Gastrocnemius medialis (tissue), 4 donors: ENCODE measurements around the gene NCK2.

Experiments
- POLR2A ChIP-seq, 2 donors: fragments of 450-650 bp; IDR thresholded peaks; one replicate each; pipeline ENCODE4 v1.6.1; 2017; ENCODE audit warnings: antibody characterized with exemption in 2 of 2, mild to moderate bottlenecking in 2 of 2, moderate library complexity in 2 of 2
- TF ChIP-seq, protein P1 (sequence below), 5 experiments: fragments of 450-650 bp in 3 of 5; fragments of 200-600 bp in 2 of 5; sonication (generic) in 2 of 5; IDR thresholded peaks in 4 of 5; conservative IDR thresholded peaks in 1 of 5; 1 replicate in 4 of 5; 2 replicates in 1 of 5; pipeline ENCODE4 v1.5.1; 2016 to 2019; ENCODE audit warnings: antibody characterized with exemption in 5 of 5, mild to moderate bottlenecking in 3 of 5, moderate library complexity in 3 of 5

DNA sequence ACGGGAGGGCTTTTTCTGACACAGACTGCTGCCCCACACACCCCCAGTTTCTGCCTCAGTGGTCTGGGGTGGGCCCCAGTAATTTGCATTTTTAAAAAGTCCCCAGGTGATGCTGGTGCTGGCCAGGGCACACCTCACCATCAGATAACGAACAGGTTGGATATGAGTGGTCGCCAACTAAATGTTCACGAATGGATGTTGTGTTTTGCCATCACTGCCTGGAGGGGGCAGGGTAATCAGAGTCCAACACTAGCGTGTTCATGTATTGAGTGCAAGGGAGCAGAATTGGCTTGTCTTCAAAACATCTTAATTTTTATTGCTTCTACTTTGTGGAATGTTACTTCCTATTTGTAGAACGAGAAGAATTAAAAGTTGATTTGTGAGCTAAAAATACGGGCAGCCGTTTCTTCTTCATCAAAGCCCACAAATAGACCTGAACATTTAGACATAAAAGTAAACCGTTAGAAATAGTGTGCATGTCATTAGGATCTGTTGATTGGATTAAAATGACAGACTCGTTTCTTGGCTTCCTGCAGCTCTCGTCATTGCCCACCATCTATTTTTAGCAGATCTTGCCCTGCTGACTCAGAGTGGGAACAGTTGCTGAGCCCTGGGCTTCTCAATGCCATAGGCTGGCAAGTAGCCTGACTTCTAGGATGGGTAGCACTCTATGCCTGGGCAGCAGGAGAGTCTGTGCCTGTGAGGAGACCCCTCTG lies 45.2 kb downstream of the NCK2 start:
- no peak for TF ChIP-seq POLR2A (IDR thresholded peaks at IDR 0.05)
- TF ChIP-seq, protein P1, sequence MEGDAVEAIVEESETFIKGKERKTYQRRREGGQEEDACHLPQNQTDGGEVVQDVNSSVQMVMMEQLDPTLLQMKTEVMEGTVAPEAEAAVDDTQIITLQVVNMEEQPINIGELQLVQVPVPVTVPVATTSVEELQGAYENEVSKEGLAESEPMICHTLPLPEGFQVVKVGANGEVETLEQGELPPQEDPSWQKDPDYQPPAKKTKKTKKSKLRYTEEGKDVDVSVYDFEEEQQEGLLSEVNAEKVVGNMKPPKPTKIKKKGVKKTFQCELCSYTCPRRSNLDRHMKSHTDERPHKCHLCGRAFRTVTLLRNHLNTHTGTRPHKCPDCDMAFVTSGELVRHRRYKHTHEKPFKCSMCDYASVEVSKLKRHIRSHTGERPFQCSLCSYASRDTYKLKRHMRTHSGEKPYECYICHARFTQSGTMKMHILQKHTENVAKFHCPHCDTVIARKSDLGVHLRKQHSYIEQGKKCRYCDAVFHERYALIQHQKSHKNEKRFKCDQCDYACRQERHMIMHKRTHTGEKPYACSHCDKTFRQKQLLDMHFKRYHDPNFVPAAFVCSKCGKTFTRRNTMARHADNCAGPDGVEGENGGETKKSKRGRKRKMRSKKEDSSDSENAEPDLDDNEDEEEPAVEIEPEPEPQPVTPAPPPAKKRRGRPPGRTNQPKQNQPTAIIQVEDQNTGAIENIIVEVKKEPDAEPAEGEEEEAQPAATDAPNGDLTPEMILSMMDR (IDR thresholded peaks at IDR 0.05 in 4 of 5, conservative IDR thresholded peaks at IDR 0.05 in 1 of 5) = no peak
